Psoas muscle (tissue), 8 donors: ENCODE data around the gene IFNA8. TPM values are rescaled to one million over a fixed set of nuclear protein-coding genes. Genes with fewer than 3 reads are reported as not detected.

Experiments used
- ATAC-seq, 4 donors: fragments of 200-7000 bp; cut with Tn5 transposase; one replicate each; pipeline ENCODE4 v1.9.1; 2020; ENCODE audit warnings: moderate library complexity in 3 of 4, mild to moderate bottlenecking in 2 of 4
- DNase-seq, 2 donors: peaks; one replicate each; pipeline ENCODE4 v3.0.0-alpha.2; 2020
- H3K27ac ChIP-seq: fragments of 200-600 bp; one replicate; pipeline ENCODE4 v1.8.0; 2022
- H3K27me3 ChIP-seq, 3 donors: fragments of 200-600 bp in 1 of 3; one replicate each; pipeline versions ENCODE4 v1.6.1 to v1.8.0; 2013 to 2022; ENCODE audit warnings: low read length in 2 of 3, mild to moderate bottlenecking in 2 of 3, moderate library complexity in 1 of 3; ENCODE audit not compliant: insufficient read depth in 3 of 3
- H3K36me3 ChIP-seq, 2 donors: fragments of 200-600 bp in 1 of 2; one replicate each; pipeline versions ENCODE4 v1.6.1 to v1.8.0; 2013 to 2022; ENCODE audit warnings: low read depth in 1 of 2, mild to moderate bottlenecking in 1 of 2, moderate library complexity in 1 of 2; ENCODE audit not compliant: insufficient read depth in 1 of 2
- H3K4me1 ChIP-seq: fragments of 200-600 bp; one replicate; pipeline ENCODE4 v1.8.0; 2022
- H3K4me3 ChIP-seq: fragments of 200-600 bp; one replicate; pipeline ENCODE4 v1.8.0; 2022; ENCODE audit warnings: mild to moderate bottlenecking
- H3K9me3 ChIP-seq: fragments of 200-600 bp; one replicate; pipeline ENCODE4 v1.8.0; 2022
- CTCF ChIP-seq: fragments of 200-600 bp; IDR thresholded peaks from one replicate; pipeline ENCODE4 v1.8.0; 2022; ENCODE audit warnings: antibody characterized with exemption
- WGBS, 3 donors: extraction: QIAGEN DNeasy Blood & Tissue Kit; methylation state at CpG; one replicate each; pipeline versions ENCODE4 v1.1.6 to v1.1.7; 2013; 5-methylcytosine and 5-hydroxymethylcytosine counted together
- intact Hi-C, 2 donors: fragments of 100-400 bp; cut with DNase I; formaldehyde crosslinking; loops; one replicate each; pipeline versions ENCODE4 v1.11.0 to v1.14.2; 2022
- polyA plus RNA-seq, 3 donors: library from polyadenylated mRNA; stranded (reverse); fragments of 200-250 nt; gene quantifications; one replicate each; pipeline ENCODE4 v1.2.3, GENCODE V29; 2013
- total RNA-seq, 4 donors: library from RNA; stranded (reverse); fragmentation: NEBNext Ultra II Directional in 2 of 4; extraction: Animal tissue kit (Norgen Biotek cat#: 25700) in 2 of 4; gene quantifications; one replicate each; pipeline versions ENCODE4 v1.2.1 to v1.2.4, GENCODE V29; 2021 to 2023
- donor health status: healthy with polysubstance abuse.
- donor health status: DM: no; HTN: no; CAD: no; lungs with moderate emphysema.
- donor health status: Bipolar disorder and iron deficiency.
- donor health status: healthy.
- donor health status: DM: yes; HTN: yes; CAD: no.
- donor health status: DM: no; HTN: no; CAD: no.
- donor health status: DM: no; HTN: no; CAD: no.
- donor health status: DM: yes; HTN: yes; CAD: no.

The IFNA8 gene
- total and polyA plus RNA-seq, 7 donors: not detected

GRCh38 chr9:21404146-21404545, 4.8 kb upstream of the IFNA8 start:
- ATAC-seq (no peak), DNase-seq (no peak)
- Histone ChIP-seq H3K27me3 (peaks cover 0 to 22% (median 0%) of the 10 kb centered on the region in 3 donors), H3K4me3 (no peak overlapping the region), H3K27ac (no peak overlapping the region), H3K9me3 (no peaks in the 10 kb centered on the region), H3K36me3 (no peaks in the 10 kb centered on the region), H3K4me1 (peaks cover 8% of the 10 kb centered on the region)
- WGBS, 3 donors: 36 to 49% (median 37%) methylated on average over 3 of the region's 3 CpGs
- intact Hi-C loops: no loop called here
- no peak for TF ChIP-seq CTCF

GRCh38 chr9:21412107-21412506, 3.2 kb downstream of the IFNA8 start:
- Histone ChIP-seq H3K9me3 (no peaks in the 10 kb centered on the region), H3K4me1 (no peaks in the 10 kb centered on the region), H3K27ac (no peak overlapping the region), H3K36me3 (no peaks in the 10 kb centered on the region), H3K27me3 (peaks cover 0 to 4% (median 0%) of the 10 kb centered on the region in 3 donors), H3K4me3 (no peak overlapping the region)
- ATAC-seq (no peak), DNase-seq (no peak)
- intact Hi-C loops: loop anchor here in 1 of 2 donors (2.0 kb wide), 1 partner anchor 21 kb away; no protein-coding TSS in a partner anchor
- no peak for TF ChIP-seq CTCF

GRCh38 chr9:21413151-21413550, 4.2 kb downstream of the IFNA8 start:
- Histone ChIP-seq H3K36me3 (no peaks in the 10 kb centered on the region), H3K27ac (no peak overlapping the region), H3K27me3 (peaks cover 0 to 4% (median 0%) of the 10 kb centered on the region in 3 donors), H3K4me3 (no peak overlapping the region), H3K4me1 (no peaks in the 10 kb centered on the region), H3K9me3 (no peaks in the 10 kb centered on the region)
- intact Hi-C loops: loop anchor here in 1 of 2 donors (2.0 kb wide), 1 partner anchor 20 kb away; no protein-coding TSS in a partner anchor
- TF ChIP-seq CTCF: no peak
- 64 to 73% (median 73%) methylated on average over 4 of the region's 4 CpGs for WGBS, 3 donors
- ATAC-seq (no peak), DNase-seq (no peak)

GRCh38 chr9:21413624-21414023, 4.7 kb downstream of the IFNA8 start:
- Histone ChIP-seq H3K27ac (no peak overlapping the region), H3K4me3 (no peak overlapping the region), H3K4me1 (no peaks in the 10 kb centered on the region), H3K36me3 (no peaks in the 10 kb centered on the region), H3K9me3 (no peaks in the 10 kb centered on the region), H3K27me3 (peaks cover 0 to 4% (median 0%) of the 10 kb centered on the region in 3 donors)
- ATAC-seq: no peak
- TF ChIP-seq CTCF: no peak
- WGBS, 3 donors: 59 to 73% (median 63%) methylated on average over 5 of the region's 5 CpGs
- DNase-seq: no peak
- intact Hi-C loops: loop anchor here in 1 of 2 donors (2.0 kb wide), 1 partner anchor 19 kb away; no protein-coding TSS in a partner anchor
